Caco-2 (cell line): ENCODE measurements around the gene PLIN4. TPM values are rescaled to one million over a fixed set of nuclear protein-coding genes. Genes with fewer than 3 reads are reported as not detected.

Source experiments
- BruUV-seq: library from RNA; stranded (reverse); fragments of 400-500 nt; replicated peaks from 2 replicates; lab custom pipeline; 2021; lab: Mats Ljungman, UMichigan
- CTCF ChIA-PET: fragments of 300-600 bp; sonication (Branson Sonifier 250); formaldehyde crosslinking; loops from one replicate; lab custom pipeline; 2022; ENCODE audit warnings: antibody characterized with exemption; lab: Charles Lee
- POLR2A ChIA-PET: fragments of 300-600 bp; sonication (Branson Sonifier 250); formaldehyde crosslinking; loops from one replicate; lab custom pipeline; 2022; ENCODE audit warnings: antibody characterized with exemption; lab: Charles Lee
- DNase-seq, 2 experiments: peaks; one replicate each; pipeline versions ENCODE4 v3.0.0 to v3.0.0-alpha.2; 2020 to 2022
- H3K27me3 ChIP-seq: replicated peaks from 2 replicates; pipeline ENCODE4 v1.6.0; 2011; ENCODE audit warnings: low read length; ENCODE audit not compliant: control insufficient read depth, insufficient read depth
- H3K36me3 ChIP-seq: 2 replicates; pipeline ENCODE4 v1.5.1; 2011; ENCODE audit warnings: low read length; ENCODE audit not compliant: control insufficient read depth, insufficient read depth
- H3K4me1 ChIP-seq: fragments of 250-450 bp; sonication (Bioruptor Pico); 2 replicates; pipeline ENCODE4 v1.5.1; 2020; ENCODE audit warnings: mild to moderate bottlenecking
- H3K4me3 ChIP-seq: 2 replicates; pipeline ENCODE4 v1.5.1; 2011; ENCODE audit warnings: low read depth, mild to moderate bottlenecking, control low read depth, low read length
- H3K9me3 ChIP-seq: fragments of 250-450 bp; sonication (Bioruptor Pico); 2 replicates; pipeline ENCODE4 v1.5.1; 2020; ENCODE audit warnings: mild to moderate bottlenecking, moderate library complexity
- H3K27ac Mint-ChIP-seq: one replicate; pipeline ENCODE4 v1.8.0; 2022; ENCODE audit warnings: mixed read lengths; ENCODE audit not compliant: unreplicated experiment
- H3K27me3 Mint-ChIP-seq: one replicate; pipeline ENCODE4 v1.8.0; 2022; ENCODE audit warnings: mixed read lengths; ENCODE audit not compliant: insufficient read depth, unreplicated experiment
- H3K36me3 Mint-ChIP-seq: one replicate; pipeline ENCODE4 v1.8.0; 2022; ENCODE audit warnings: mild to moderate bottlenecking, mixed read lengths; ENCODE audit not compliant: insufficient read depth, unreplicated experiment
- H3K4me1 Mint-ChIP-seq: one replicate; pipeline ENCODE4 v1.8.0; 2022; ENCODE audit warnings: low read depth, mixed read lengths; ENCODE audit not compliant: unreplicated experiment
- H3K4me3 Mint-ChIP-seq: one replicate; pipeline ENCODE4 v1.8.0; 2022; ENCODE audit warnings: mild to moderate bottlenecking, moderate library complexity, mixed read lengths; ENCODE audit not compliant: unreplicated experiment
- H3K9me3 Mint-ChIP-seq: one replicate; pipeline ENCODE4 v1.8.0; 2022; ENCODE audit warnings: mixed read lengths; ENCODE audit not compliant: unreplicated experiment
- intact Hi-C: fragments of 100-400 bp; cut with micrococcal nuclease; formaldehyde crosslinking; loops from one replicate; pipeline ENCODE4 v1.10.0; 2022; ENCODE audit not compliant: unreplicated experiment
- total RNA-seq: library from RNA; stranded (reverse); gene quantifications from 2 replicates; pipeline ENCODE4 v1.2.3, GENCODE V29; 2022
- TF ChIP-seq, protein P1 (sequence below), 2 experiments: fragments of 200-600 bp in 1 of 2; IDR thresholded peaks; 1 replicate in 1 of 2; 2 replicates in 1 of 2; pipeline versions ENCODE4 v1.5.1 to v1.8.0; 2011 to 2022; ENCODE audit warnings: antibody characterized with exemption in 1 of 2, control low read depth in 1 of 2, inconsistent platforms in 1 of 2, low read depth in 1 of 2, low read length in 1 of 2, mild to moderate bottlenecking in 1 of 2, moderate library complexity in 1 of 2; ENCODE audit not compliant: insufficient read depth in 1 of 2, severe bottlenecking in 1 of 2, unreplicated experiment in 1 of 2

Gene PLIN4
- total RNA-seq, 1 experiment from 2014 or later = 0.09 TPM

DNA sequence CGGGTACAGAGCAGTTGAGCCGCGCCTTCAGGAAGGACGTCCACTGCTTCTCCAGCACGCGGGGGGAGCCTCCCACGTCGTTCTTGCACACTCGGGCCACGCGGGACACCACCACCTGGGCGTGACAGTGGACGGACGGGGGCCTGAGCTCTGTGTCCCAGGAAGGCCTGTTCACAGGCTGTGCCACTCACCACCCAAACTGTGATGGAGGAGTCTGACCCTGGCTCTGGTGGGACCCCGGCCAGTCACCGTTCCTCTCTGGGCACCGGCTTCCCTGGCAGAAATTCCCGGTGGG lies 34.2 kb upstream of the PLIN4 start:
- Mint-ChIP-seq H3K27me3 (peaks cover 4% of the 10 kb centered on the region), H3K4me3 (no peak overlapping the region), H3K4me1 (peaks cover 3% of the 10 kb centered on the region), H3K27ac (no peak overlapping the region), H3K9me3 (peaks cover 11% of the 10 kb centered on the region), H3K36me3 (peaks cover 5% of the 10 kb centered on the region)
- no TSS peak for BruUV-seq
- Histone ChIP-seq H3K4me1 (0 out of 2 replicates have a peak, but pooled peaks cover 5% of the 10 kb centered on the region), H3K4me3 (no peak overlapping the region), H3K27me3 (no peaks in the 10 kb centered on the region), H3K9me3 (no peaks in the 10 kb centered on the region), H3K36me3 (no peaks in the 10 kb centered on the region)
- TF ChIP-seq, protein P1, sequence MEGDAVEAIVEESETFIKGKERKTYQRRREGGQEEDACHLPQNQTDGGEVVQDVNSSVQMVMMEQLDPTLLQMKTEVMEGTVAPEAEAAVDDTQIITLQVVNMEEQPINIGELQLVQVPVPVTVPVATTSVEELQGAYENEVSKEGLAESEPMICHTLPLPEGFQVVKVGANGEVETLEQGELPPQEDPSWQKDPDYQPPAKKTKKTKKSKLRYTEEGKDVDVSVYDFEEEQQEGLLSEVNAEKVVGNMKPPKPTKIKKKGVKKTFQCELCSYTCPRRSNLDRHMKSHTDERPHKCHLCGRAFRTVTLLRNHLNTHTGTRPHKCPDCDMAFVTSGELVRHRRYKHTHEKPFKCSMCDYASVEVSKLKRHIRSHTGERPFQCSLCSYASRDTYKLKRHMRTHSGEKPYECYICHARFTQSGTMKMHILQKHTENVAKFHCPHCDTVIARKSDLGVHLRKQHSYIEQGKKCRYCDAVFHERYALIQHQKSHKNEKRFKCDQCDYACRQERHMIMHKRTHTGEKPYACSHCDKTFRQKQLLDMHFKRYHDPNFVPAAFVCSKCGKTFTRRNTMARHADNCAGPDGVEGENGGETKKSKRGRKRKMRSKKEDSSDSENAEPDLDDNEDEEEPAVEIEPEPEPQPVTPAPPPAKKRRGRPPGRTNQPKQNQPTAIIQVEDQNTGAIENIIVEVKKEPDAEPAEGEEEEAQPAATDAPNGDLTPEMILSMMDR (IDR thresholded peaks at IDR 0.05; ENCODE audit: insufficient read depth in 1 of 2, low read depth in 1 of 2, low read length in 1 of 2, severe bottlenecking in 1 of 2, unreplicated experiment in 1 of 2) = no peak
- CTCF ChIA-PET = no interaction called here
- DNase-seq = no peak
- intact Hi-C loops = no loop called here
- POLR2A ChIA-PET = no interaction called here

DNA sequence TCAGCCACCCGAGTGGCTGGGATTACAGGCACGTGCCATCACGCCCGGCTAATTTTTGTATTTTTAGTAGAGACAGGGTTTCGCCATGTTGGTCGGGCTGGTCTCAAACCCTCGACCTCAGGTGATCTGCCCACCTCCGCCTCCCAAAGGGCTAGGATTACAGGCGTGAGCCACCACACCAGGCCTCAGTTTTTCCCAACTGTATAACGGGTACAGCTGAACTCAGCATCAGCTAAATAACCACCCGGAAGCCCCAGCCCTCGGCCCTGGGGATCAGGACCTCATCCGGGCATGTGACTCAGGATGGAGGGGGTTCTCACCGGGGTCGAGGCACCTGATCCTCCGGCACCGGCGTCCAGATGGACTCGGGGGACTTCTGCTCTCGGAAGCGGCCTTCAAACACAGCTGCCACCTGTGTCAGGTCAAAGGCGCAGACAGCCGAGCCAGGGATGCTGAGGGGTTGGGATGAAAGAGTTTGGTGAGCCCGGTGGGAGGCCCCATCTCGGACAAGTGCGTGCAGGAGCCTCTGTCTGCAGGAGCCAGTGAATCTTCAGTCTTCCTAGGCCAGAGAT lies 32.3 kb upstream of the PLIN4 start:
- no peaks in the 10 kb centered on the region for H3K36me3 ChIP-seq
- Mint-ChIP-seq H3K9me3 (peaks cover 11% of the 10 kb centered on the region), H3K4me3 (no peak overlapping the region), H3K27me3 (peaks cover 4% of the 10 kb centered on the region), H3K27ac (no peak overlapping the region), H3K4me1 (no peaks in the 10 kb centered on the region), H3K36me3 (no peaks in the 10 kb centered on the region)
- TF ChIP-seq, protein P1 (IDR thresholded peaks at IDR 0.05; ENCODE audit: insufficient read depth in 1 of 2, low read depth in 1 of 2, low read length in 1 of 2, severe bottlenecking in 1 of 2, unreplicated experiment in 1 of 2) = no peak
- H3K27me3 ChIP-seq = no peaks in the 10 kb centered on the region
- intact Hi-C loops = no loop called here
- H3K4me3 ChIP-seq = no peak overlapping the region
- ChIA-PET CTCF (no interaction called here), POLR2A (no interaction called here)
- H3K9me3 ChIP-seq = no peaks in the 10 kb centered on the region
- no TSS peak for BruUV-seq
- H3K4me1 ChIP-seq = no peaks in the 10 kb centered on the region
- DNase-seq = no peak

DNA sequence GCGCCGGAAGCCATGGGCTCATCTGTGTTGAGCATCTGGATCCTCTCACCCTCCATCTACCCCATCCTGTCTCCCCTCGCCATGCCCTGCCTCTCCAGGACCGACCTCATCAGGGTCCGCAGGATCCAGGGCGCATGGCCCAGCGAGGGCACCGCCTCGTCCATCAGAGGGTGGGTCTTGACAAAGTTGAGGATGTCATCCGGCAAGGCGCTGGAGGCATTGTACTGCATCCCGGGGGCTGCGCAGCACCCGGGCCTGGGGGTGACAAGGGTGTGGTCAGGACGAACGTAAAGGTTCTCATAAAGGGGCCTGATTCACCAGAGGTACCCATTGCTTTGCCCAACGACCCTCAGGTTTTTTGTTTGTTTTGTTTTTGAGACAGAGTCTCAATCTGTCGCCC lies 31.7 kb upstream of the PLIN4 start:
- Mint-ChIP-seq H3K36me3 (no peaks in the 10 kb centered on the region), H3K9me3 (peaks cover 11% of the 10 kb centered on the region), H3K4me1 (no peaks in the 10 kb centered on the region), H3K27me3 (peaks cover 4% of the 10 kb centered on the region), H3K4me3 (no peak overlapping the region), H3K27ac (no peak overlapping the region)
- no peaks in the 10 kb centered on the region for H3K27me3 ChIP-seq
- H3K9me3 ChIP-seq = no peaks in the 10 kb centered on the region
- ChIA-PET POLR2A (no interaction called here), CTCF (no interaction called here)
- BruUV-seq = no TSS peak
- intact Hi-C loops = no loop called here
- H3K4me3 ChIP-seq = no peak overlapping the region
- H3K4me1 ChIP-seq = no peaks in the 10 kb centered on the region
- no peaks in the 10 kb centered on the region for H3K36me3 ChIP-seq
- no peak for DNase-seq
- TF ChIP-seq, protein P1 (IDR thresholded peaks at IDR 0.05; ENCODE audit: insufficient read depth in 1 of 2, low read depth in 1 of 2, low read length in 1 of 2, severe bottlenecking in 1 of 2, unreplicated experiment in 1 of 2) = no peak
